ENCODE measurements around the gene USH1C. TPM values are rescaled to one million over a fixed set of nuclear protein-coding genes. Genes with fewer than 3 reads are reported as not detected.

Gene USH1C
- polyA plus RNA-seq, 3 donors, result not detected

- intact Hi-C loops (cut with micrococcal nuclease), result loop anchor here in 1 of 2 donors (10.0 kb wide), 1 partner anchor 1211 kb away; no protein-coding TSS in a partner anchor
- 100% methylated on average over 2 of the region's 4 CpGs for WGBS (ENCODE audit: insufficient coverage)
- H3K4me1 Mint-ChIP-seq, result no peaks in the 10 kb centered on the region
- Histone ChIP-seq H3K4me1 (ENCODE audit: control insufficient read depth in 1 of 2, insufficient read depth in 2 of 2, low read length in 2 of 2) (no peaks in the 10 kb centered on the region), H4K20me1 (ENCODE audit: insufficient read depth, low read length) (no peaks in the 10 kb centered on the region), H3K4me3 (replicated peaks in 1 of 3; ENCODE audit: low read depth in 2 of 3, low read length in 3 of 3) (no peak overlapping the region), H3K4me2 (replicated peaks; ENCODE audit: extremely low read depth, low read length, poor library complexity, severe bottlenecking) (no peak overlapping the region), H3K9me3 (replicated peaks in 1 of 2; ENCODE audit: control insufficient read depth in 1 of 2, insufficient read depth in 1 of 2, low read length in 2 of 2) (no peaks in the 10 kb centered on the region), H3K27me3 (ENCODE audit: control insufficient read depth in 2 of 2, insufficient read depth in 2 of 2, low read length in 2 of 2) (no peaks in the 10 kb centered on the region), H3K9ac (ENCODE audit: insufficient read depth, low read length, poor library complexity, severe bottlenecking) (no peak overlapping the region), H3K79me2 (ENCODE audit: insufficient read depth, low read length) (no peaks in the 10 kb centered on the region), H2AFZ (ENCODE audit: insufficient read depth, low read depth, low read length, poor library complexity, severe bottlenecking) (no peak overlapping the region), H3K36me3 (replicated peaks in 1 of 2; ENCODE audit: control insufficient read depth in 1 of 2, insufficient read depth in 2 of 2, low read length in 2 of 2) (no peaks in the 10 kb centered on the region), H3K27ac (ENCODE audit: low read depth in 1 of 2, low read length in 2 of 2) (no peak overlapping the region)
- H3K36me3 Mint-ChIP-seq, result no peaks in the 10 kb centered on the region
- H3K4me3 Mint-ChIP-seq, result no peak overlapping the region
- TF ChIP-seq CTCF (IDR thresholded peaks at IDR 0.05), result no peak
- H3K9me3 Mint-ChIP-seq, result no peaks in the 10 kb centered on the region
- H3K27ac Mint-ChIP-seq, result no peak overlapping the region
- DNase-seq, result no peak
- H3K27me3 Mint-ChIP-seq (ENCODE audit: low read depth in 3 of 3), result peaks cover 3 to 10% (median 6%) of the 10 kb centered on the region in 3 donors
Measured at GRCh38 chr11:17563961-17564686, 19.9 kb upstream of the USH1C start.

DNA sequence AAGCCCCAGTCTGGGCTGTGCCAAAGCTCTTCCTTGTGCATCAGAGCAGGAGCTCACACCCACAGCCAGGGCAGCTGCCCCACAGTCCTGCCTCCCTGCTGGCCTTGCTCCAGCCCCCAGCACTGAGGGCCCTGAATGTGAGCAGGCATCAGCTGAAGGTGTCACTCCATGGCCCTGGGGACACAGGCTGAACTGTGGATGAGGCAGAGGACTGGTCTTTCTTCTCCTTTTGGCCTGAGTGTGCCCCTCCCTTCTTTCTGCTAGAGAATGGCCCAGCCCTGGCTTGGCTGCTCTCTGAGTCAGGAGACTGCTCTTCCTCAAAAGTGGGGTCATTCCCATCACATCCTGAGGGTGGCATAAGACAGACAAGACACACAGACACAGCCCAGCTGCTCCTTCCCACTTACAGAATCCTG is 19.0 kb upstream of the USH1C start:
- Histone ChIP-seq H3K79me2 (ENCODE audit: insufficient read depth, low read length) (no peaks in the 10 kb centered on the region), H3K27me3 (ENCODE audit: control insufficient read depth in 2 of 2, insufficient read depth in 2 of 2, low read length in 2 of 2) (no peaks in the 10 kb centered on the region), H3K4me2 (replicated peaks; ENCODE audit: extremely low read depth, low read length, poor library complexity, severe bottlenecking) (no peak overlapping the region), H3K9ac (ENCODE audit: insufficient read depth, low read length, poor library complexity, severe bottlenecking) (no peak overlapping the region), H3K9me3 (replicated peaks in 1 of 2; ENCODE audit: control insufficient read depth in 1 of 2, insufficient read depth in 1 of 2, low read length in 2 of 2) (no peaks in the 10 kb centered on the region), H3K4me1 (ENCODE audit: control insufficient read depth in 1 of 2, insufficient read depth in 2 of 2, low read length in 2 of 2) (no peaks in the 10 kb centered on the region), H4K20me1 (ENCODE audit: insufficient read depth, low read length) (no peaks in the 10 kb centered on the region), H3K36me3 (replicated peaks in 1 of 2; ENCODE audit: control insufficient read depth in 1 of 2, insufficient read depth in 2 of 2, low read length in 2 of 2) (no peaks in the 10 kb centered on the region), H3K27ac (ENCODE audit: low read depth in 1 of 2, low read length in 2 of 2) (no peak overlapping the region), H3K4me3 (replicated peaks in 1 of 3; ENCODE audit: low read depth in 2 of 3, low read length in 3 of 3) (no peak overlapping the region), H2AFZ (ENCODE audit: insufficient read depth, low read depth, low read length, poor library complexity, severe bottlenecking) (peak overlapping the region; percentile 17)
- peak in 1 of 3 donors; percentile 9 for DNase-seq
- no peak overlapping the region for H3K4me3 Mint-ChIP-seq
- H3K27me3 Mint-ChIP-seq (ENCODE audit: low read depth in 3 of 3), result peaks cover 4 to 14% (median 6%) of the 10 kb centered on the region in 3 donors
- intact Hi-C loops (cut with micrococcal nuclease), result loop anchor here in 1 of 2 donors (10.0 kb wide), 1 partner anchor 1212 kb away; no protein-coding TSS in a partner anchor
- H3K27ac Mint-ChIP-seq, result peak overlapping the region in 1 of 7 donors; percentile 58
- no peaks in the 10 kb centered on the region for H3K4me1 Mint-ChIP-seq
- no peak for TF ChIP-seq CTCF (IDR thresholded peaks at IDR 0.05)
- H3K36me3 Mint-ChIP-seq, result no peaks in the 10 kb centered on the region
- H3K9me3 Mint-ChIP-seq, result no peaks in the 10 kb centered on the region

Measured in CD14-positive monocyte (primary cell).